T-cell (primary cell): ENCODE measurements around the gene TBX21. TPM values are rescaled to one million over a fixed set of nuclear protein-coding genes. Genes with fewer than 3 reads are reported as not detected.

Experiments used
- ATAC-seq, 4 experiments: fragments of 200-7000 bp in 3 of 4; fragments of 150-1000 bp in 1 of 4; cut with Tn5 transposase; replicated peaks in 1 of 4; 1 replicate in 3 of 4; 2 replicates in 1 of 4; pipeline ENCODE4 v1.10.0; 2021; ENCODE audit warnings: moderate library complexity in 3 of 4, mild to moderate bottlenecking in 2 of 4, moderate number of reproducible peaks in 1 of 4
- CTCF ChIA-PET, 2 donors: fragments of 300-600 bp; sonication (Branson Sonifier 250); formaldehyde crosslinking; loops; one replicate each; lab custom pipeline; 2022; ENCODE audit warnings: antibody characterized with exemption in 2 of 2; lab: Charles Lee
- POLR2A ChIA-PET, 2 donors: fragments of 300-600 bp; sonication (Branson Sonifier 250); formaldehyde crosslinking; loops; one replicate each; lab custom pipeline; 2022; ENCODE audit warnings: antibody characterized with exemption in 2 of 2; lab: Charles Lee
- DNase-seq, 35 experiments: peaks; one replicate each; pipeline versions ENCODE4 v3.0.0 to v3.0.0-alpha.2; 2013 to 2023
- H3K27ac ChIP-seq: one replicate; pipeline ENCODE4 v1.5.1; 2013; ENCODE audit warnings: low read length
- H3K27me3 ChIP-seq, 2 experiments: replicated peaks in 1 of 2; 1 replicate in 1 of 2; 2 replicates in 1 of 2; pipeline versions ENCODE4 v1.6.1 to v1.7.0; 2013; ENCODE audit warnings: low read length in 1 of 2, mixed read lengths in 1 of 2; ENCODE audit not compliant: control insufficient read depth in 2 of 2, insufficient read depth in 2 of 2; ENCODE audit errors: extremely low read depth in 1 of 2
- H3K36me3 ChIP-seq, 2 donors: 1 replicate in 1 of 2; 2 replicates in 1 of 2; pipeline versions ENCODE4 v1.6.1 to v1.7.0; 2013; ENCODE audit warnings: low read length in 1 of 2; ENCODE audit not compliant: control insufficient read depth in 2 of 2, insufficient read depth in 1 of 2; ENCODE audit errors: extremely low read depth in 1 of 2
- H3K4me1 ChIP-seq, 2 experiments: 1 replicate in 1 of 2; 2 replicates in 1 of 2; pipeline versions ENCODE4 v1.6.1 to v1.7.0; 2013; ENCODE audit warnings: low read length in 2 of 2, mixed read lengths in 1 of 2; ENCODE audit not compliant: insufficient read depth in 2 of 2, control insufficient read depth in 1 of 2; ENCODE audit errors: extremely low read depth in 1 of 2
- H3K4me3 ChIP-seq, 2 donors: 1 replicate in 1 of 2; 2 replicates in 1 of 2; pipeline versions ENCODE4 v1.5.1 to v1.7.0; 2013; ENCODE audit warnings: mild to moderate bottlenecking in 2 of 2, low read length in 1 of 2, moderate library complexity in 1 of 2; ENCODE audit not compliant: control insufficient read depth in 1 of 2; ENCODE audit errors: extremely low read depth in 1 of 2
- H3K9me3 ChIP-seq: 2 replicates; pipeline ENCODE4 v1.7.0; 2013
- H3K27ac Mint-ChIP-seq, 2 donors: one replicate each; pipeline ENCODE4 v1.8.0; 2020 to 2021; ENCODE audit warnings: mild to moderate bottlenecking in 2 of 2, mixed read lengths in 2 of 2
- H3K27me3 Mint-ChIP-seq, 2 donors: one replicate each; pipeline ENCODE4 v1.8.0; 2021 to 2022; ENCODE audit warnings: mixed read lengths in 2 of 2
- H3K36me3 Mint-ChIP-seq: one replicate; pipeline ENCODE4 v1.8.0; 2021; ENCODE audit warnings: mixed read lengths
- H3K4me1 Mint-ChIP-seq, 3 donors: one replicate each; pipeline ENCODE4 v1.8.0; 2020 to 2022; ENCODE audit warnings: mixed read lengths in 3 of 3, mild to moderate bottlenecking in 1 of 3
- H3K4me3 Mint-ChIP-seq, 3 donors: one replicate each; pipeline ENCODE4 v1.8.0; 2020 to 2022; ENCODE audit warnings: mild to moderate bottlenecking in 3 of 3, mixed read lengths in 3 of 3, moderate library complexity in 3 of 3
- H3K9me3 Mint-ChIP-seq, 3 donors: one replicate each; pipeline ENCODE4 v1.8.0; 2020 to 2022; ENCODE audit warnings: mixed read lengths in 3 of 3
- WGBS: methylation state at CpG from one replicate; pipeline ENCODE4 v1.1.5; 2013; ENCODE audit warnings: missing lambda C conversion rate; ENCODE audit not compliant: insufficient coverage; 5-methylcytosine and 5-hydroxymethylcytosine counted together
- total RNA-seq, 35 experiments: library from RNA in 6 of 35; stranded (reverse) in 6 of 35; fragments of 120-200 nt in 1 of 35; gene quantifications; one replicate each; pipeline versions ENCODE4 v1.2.1 to v1.2.4 and lab custom pipeline; 2013 to 2026

Gene TBX21
- total RNA-seq, result 10 to 100 TPM in 4 of 5 donors, 1 to 10 TPM in 1; 7.9 to 37.3 (median 20.8) TPM
- 46.8 TPM for total RNA-seq (2013)
- 7.8 to 745 (median 50.0) reads per million in 29 experiments for total RNA-seq (lab: John Stamatoyannopoulos, UW)

- ChIA-PET POLR2A (interaction anchor here in 1 of 2 donors (1.0 kb wide), 1 partner anchor 84 kb away, joined by 4 read pairs; the partner anchor contains the start of gene KPNB1), CTCF (interaction anchor here (0.6 to 1.9 kb wide), 10 partner anchors 10 to 69 kb away, joined by 3 to 19 read pairs (median 4); no protein-coding TSS in a partner anchor)
- H3K27me3 Mint-ChIP-seq, result peaks cover 4 to 10% of the 10 kb centered on the region in 2 donors
- no peaks in the 10 kb centered on the region for H3K36me3 ChIP-seq
- peak within 1 kb of the TSS; percentile 76 to 89 for H3K4me3 ChIP-seq
- peak within 1 kb of the TSS; percentile 87 to 99 (median 98) for H3K4me3 Mint-ChIP-seq
- peaks cover 3 to 11% of the 10 kb centered on the region in 2 experiments for H3K27me3 ChIP-seq
- H3K9me3 Mint-ChIP-seq, result no peaks in the 10 kb centered on the region
- peak within 1 kb of the TSS; percentile 96 to 98 for H3K27ac Mint-ChIP-seq
- WGBS, result under 1% methylated on average over 68 of the region's 73 CpGs
- H3K4me1 Mint-ChIP-seq, result peaks cover 30 to 66% (median 41%) of the 10 kb centered on the region in 3 donors
- no peaks in the 10 kb centered on the region for H3K36me3 Mint-ChIP-seq
- peak within 1 kb of the TSS; percentile 68 for H3K27ac ChIP-seq
- DNase-seq (peak; percentile 72 to 94 (median 86)), ATAC-seq (peak; percentile 91 to 93 (median 92))
- H3K9me3 ChIP-seq, result no peaks in the 10 kb centered on the region
- peaks cover 5 to 70% of the 10 kb centered on the region in 2 experiments for H3K4me1 ChIP-seq
Observed at GRCh38 chr17:47733047-47733673, at the start of gene TBX21. TSS of gene TBX21 (plus strand) at chr17:47733236. CDS start at chr17:47733455, 219 bp downstream.

- DNase-seq (no peak), ATAC-seq (no peak)
- Histone ChIP-seq H3K27ac (no peak overlapping the region), H3K4me1 (no peaks in the 10 kb centered on the region), H3K4me3 (no peak overlapping the region), H3K9me3 (no peaks in the 10 kb centered on the region), H3K27me3 (no peaks in the 10 kb centered on the region), H3K36me3 (peaks cover 16 to 57% of the 10 kb centered on the region in 2 donors)
- WGBS, result no CpG with 5 or more reads among the region's 4 CpGs
- Mint-ChIP-seq H3K4me3 (no peak overlapping the region), H3K9me3 (no peaks in the 10 kb centered on the region), H3K27ac (peak overlapping the region; percentile 19 to 22), H3K4me1 (no peaks in the 10 kb centered on the region), H3K27me3 (no peaks in the 10 kb centered on the region), H3K36me3 (peaks cover 52% of the 10 kb centered on the region)
- ChIA-PET POLR2A (no interaction called here), CTCF (interaction anchor here in 1 of 2 donors (1.3 kb wide), 1 partner anchor 14 kb away, joined by 6 read pairs; no protein-coding TSS in a partner anchor)
Observed at GRCh38 chr17:47684025-47684424, 49.0 kb upstream of the TBX21 start.

DNA sequence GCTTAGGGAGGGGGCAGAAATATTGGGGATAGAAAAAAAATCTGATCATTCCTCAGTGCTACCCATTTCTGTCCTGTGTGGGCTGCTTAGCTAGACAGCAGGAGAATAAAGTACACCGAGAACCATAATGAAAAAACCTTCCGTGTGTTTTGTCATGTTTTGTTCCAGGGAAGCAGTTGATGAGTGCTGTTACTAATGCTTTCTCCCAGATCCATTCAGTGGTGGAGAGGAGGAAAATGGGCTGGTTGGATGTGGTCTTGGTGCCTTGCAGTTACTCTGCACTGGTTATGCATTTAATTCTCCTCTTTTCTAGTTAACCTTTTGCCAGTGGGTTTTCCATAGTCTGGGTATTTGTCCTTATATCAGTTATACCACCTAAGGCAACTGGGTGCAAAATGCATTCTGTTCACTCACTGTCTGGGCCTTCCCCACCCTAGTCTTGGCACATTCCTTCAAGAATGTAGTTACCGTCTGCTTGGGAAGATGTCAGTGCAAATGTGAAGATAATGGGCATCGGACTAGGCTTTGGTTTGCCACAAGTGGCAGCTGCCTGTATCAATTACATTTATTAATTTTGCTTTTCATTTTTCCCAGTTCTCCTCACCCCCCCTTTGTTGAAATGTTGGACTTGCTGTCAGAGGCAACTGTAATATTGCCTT lies 48.4 kb upstream of the TBX21 start:
- no peak for ATAC-seq
- Mint-ChIP-seq H3K36me3 (peaks cover 49% of the 10 kb centered on the region), H3K27me3 (no peaks in the 10 kb centered on the region), H3K4me1 (no peaks in the 10 kb centered on the region), H3K27ac (peak overlapping the region in 1 of 2 donors; percentile 39), H3K4me3 (no peak overlapping the region), H3K9me3 (no peaks in the 10 kb centered on the region)
- H3K4me1 ChIP-seq, result no peaks in the 10 kb centered on the region
- no peaks in the 10 kb centered on the region for H3K27me3 ChIP-seq
- H3K4me3 ChIP-seq, result no peak overlapping the region
- no peak for DNase-seq
- WGBS, result 100% methylated on average over 2 of the region's 4 CpGs
- H3K36me3 ChIP-seq, result peaks cover 16 to 52% of the 10 kb centered on the region in 2 donors
- H3K27ac ChIP-seq, result no peak overlapping the region
- ChIA-PET POLR2A (interaction anchor here in 1 of 2 donors (0.6 kb wide), 1 partner anchor 8 kb away, joined by 5 read pairs; no protein-coding TSS in a partner anchor), CTCF (no interaction called here)
- H3K9me3 ChIP-seq, result no peaks in the 10 kb centered on the region

DNA sequence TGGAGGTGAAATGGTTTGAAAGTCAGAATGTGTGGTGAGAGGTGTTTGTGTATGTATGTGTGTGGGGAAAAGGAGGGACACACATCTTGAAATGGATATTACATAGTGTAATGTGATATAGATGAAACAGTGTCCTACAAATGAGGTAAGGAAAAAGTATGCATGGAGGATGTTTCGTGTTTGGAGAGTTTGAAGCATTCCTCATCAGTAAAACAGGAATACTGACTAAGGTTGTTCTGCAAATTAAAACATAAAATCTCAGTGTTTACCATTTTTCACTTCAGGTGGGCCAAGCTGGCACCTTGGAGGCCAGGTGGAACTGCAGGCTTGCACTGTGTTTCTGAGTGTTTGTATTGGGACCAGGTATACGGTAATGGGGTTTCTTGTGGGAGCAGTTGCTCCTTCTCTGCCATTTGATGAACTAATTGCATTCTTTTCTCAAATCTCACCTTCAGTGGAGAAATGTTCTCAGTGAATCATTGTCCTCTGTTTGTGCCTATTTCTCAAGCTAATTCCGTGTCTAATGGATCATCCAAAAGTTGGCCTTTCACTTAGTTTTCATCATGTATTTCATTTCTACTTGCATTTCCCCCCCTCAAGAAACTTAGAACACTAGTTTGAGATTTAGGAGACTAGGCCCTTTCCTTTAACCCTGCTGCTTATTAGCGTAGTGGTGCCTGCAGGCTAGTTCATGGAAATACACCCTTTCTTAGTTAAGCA lies 47.3 kb upstream of the TBX21 start:
- ATAC-seq (no peak), DNase-seq (no peak)
- Mint-ChIP-seq H3K4me3 (no peak overlapping the region), H3K36me3 (peaks cover 39% of the 10 kb centered on the region), H3K27me3 (no peaks in the 10 kb centered on the region), H3K27ac (peak overlapping the region; percentile 57 to 74), H3K9me3 (no peaks in the 10 kb centered on the region), H3K4me1 (no peaks in the 10 kb centered on the region)
- H3K9me3 ChIP-seq, result no peaks in the 10 kb centered on the region
- POLR2A ChIA-PET, result no interaction called here
- WGBS, result no CpG with 5 or more reads among the region's 4 CpGs
- no peak overlapping the region for H3K4me3 ChIP-seq
- peaks cover 10 to 41% of the 10 kb centered on the region in 2 donors for H3K36me3 ChIP-seq
- CTCF ChIA-PET, result no interaction called here
- no peak overlapping the region for H3K27ac ChIP-seq
- no peaks in the 10 kb centered on the region for H3K27me3 ChIP-seq
- no peaks in the 10 kb centered on the region for H3K4me1 ChIP-seq

- Histone ChIP-seq H3K4me3 (no peak overlapping the region), H3K27ac (no peak overlapping the region), H3K27me3 (no peaks in the 10 kb centered on the region), H3K9me3 (no peaks in the 10 kb centered on the region), H3K36me3 (peaks cover 7 to 39% of the 10 kb centered on the region in 2 donors), H3K4me1 (no peaks in the 10 kb centered on the region)
- no peak for ATAC-seq
- ChIA-PET CTCF (no interaction called here), POLR2A (no interaction called here)
- Mint-ChIP-seq H3K9me3 (no peaks in the 10 kb centered on the region), H3K4me3 (no peak overlapping the region), H3K4me1 (no peaks in the 10 kb centered on the region), H3K36me3 (peaks cover 36% of the 10 kb centered on the region), H3K27me3 (no peaks in the 10 kb centered on the region), H3K27ac (peak overlapping the region; percentile 57 to 74)
- DNase-seq, result no peak
- WGBS, result no CpG with 5 or more reads among the region's 1 CpG
Observed at GRCh38 chr17:47686276-47686635, 46.8 kb upstream of the TBX21 start.
